ENCODE measurements around the gene SDF4.

Gene SDF4

DNA sequence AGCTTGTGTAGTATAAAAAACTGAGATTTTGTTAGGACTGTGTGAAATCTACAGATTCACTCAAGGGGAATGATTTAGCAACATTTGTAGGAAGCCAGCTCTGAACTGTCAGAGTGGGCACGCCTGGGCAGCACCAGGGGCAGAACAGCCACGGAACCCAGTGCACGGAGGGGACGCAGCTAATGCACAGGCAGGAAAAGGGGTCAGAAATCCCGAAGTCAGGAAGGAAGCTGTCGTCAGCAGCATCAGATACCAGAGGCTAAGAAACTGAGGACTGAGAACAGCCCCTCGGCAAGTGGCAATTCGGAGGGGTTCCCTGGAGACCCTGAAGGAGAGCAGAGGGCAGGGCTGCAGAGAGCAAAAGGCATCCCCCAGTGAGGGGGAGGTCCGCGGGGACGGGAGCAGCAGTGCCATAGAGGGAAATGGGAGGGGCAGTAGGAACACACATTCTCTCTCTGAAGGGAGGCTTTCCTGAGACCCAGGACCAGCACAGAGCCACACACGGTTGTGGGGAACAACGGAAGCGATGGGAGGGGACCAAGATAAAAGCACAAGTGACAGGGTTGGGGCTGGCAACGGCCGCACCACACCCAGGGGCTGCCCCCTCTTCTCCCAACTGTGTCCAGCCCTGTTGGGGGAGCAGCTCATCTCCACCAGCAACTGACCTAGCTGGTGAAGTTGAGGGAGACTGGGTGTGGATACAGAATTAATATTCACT, 29.2 kb upstream of the SDF4 start:
- POLR2A ChIA-PET = interaction anchor here (0.9 to 1.1 kb wide), 2 partner anchors 10 to 12 kb away, joined by 3 read pairs; partner anchors contain the start of gene UBE2J2

DNA sequence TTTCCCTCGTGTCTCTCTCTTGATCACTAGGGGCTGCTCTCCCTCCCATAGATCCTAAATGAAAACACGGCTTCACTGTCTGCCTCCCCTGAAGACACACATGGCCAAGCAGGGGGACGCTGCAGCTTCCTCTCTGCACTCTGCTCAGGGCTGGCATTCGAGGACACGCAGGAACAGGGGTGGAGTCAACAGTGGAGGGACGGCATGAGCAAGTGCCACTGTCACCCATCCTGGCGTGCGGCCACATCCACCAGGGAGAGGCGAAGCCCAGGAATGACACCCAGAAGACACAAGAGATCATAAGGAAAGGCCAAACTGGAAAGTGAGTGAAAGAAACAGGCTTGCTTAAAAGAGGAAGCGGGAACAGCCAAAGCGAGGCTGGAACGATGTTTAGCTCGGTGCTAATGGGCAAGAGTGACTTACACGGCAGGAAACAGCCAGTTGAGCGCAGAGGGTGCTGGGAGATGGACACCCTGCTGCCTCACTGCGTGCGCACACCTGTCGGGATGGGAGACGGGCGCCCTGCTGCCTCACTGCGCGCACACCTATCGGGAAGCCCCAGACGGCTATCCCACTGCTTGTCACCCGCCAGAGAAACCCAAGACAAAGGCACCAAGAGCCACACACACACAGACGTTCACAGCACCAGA, 28.3 kb upstream of the SDF4 start:
- CTCF ChIA-PET = no interaction called here
- TF ChIP-seq BHLHE40 (IDR thresholded peaks at IDR 0.05; ENCODE audit: borderline replicate concordance) (no peak), FOXA1 (IDR thresholded peaks at IDR 0.05) (no peak), ARNT (IDR thresholded peaks at IDR 0.05) (no peak), ELF4 (IDR thresholded peaks at IDR 0.05) (no peak), FOXM1 (IDR thresholded peaks at IDR 0.05; ENCODE audit: borderline replicate concordance) (no peak), HDGF (IDR thresholded peaks at IDR 0.05; ENCODE audit: borderline replicate concordance) (no peak), FOXK2 (IDR thresholded peaks at IDR 0.05) (no peak), L3MBTL2 (conservative IDR thresholded peaks at IDR 0.05) (no peak), NFRKB (IDR thresholded peaks at IDR 0.05) (no peak), SUZ12 (IDR thresholded peaks at IDR 0.05) (no peak)
- POLR2A ChIA-PET = interaction anchor here (0.9 kb wide), 1 partner anchor 13 kb away, joined by 3 read pairs; the partner anchor contains the start of gene UBE2J2
- no peak for DNase-seq (ENCODE audit: extremely low spot score)

More for the DNA sequence above, 29.2 kb upstream of the SDF4 start:
- no peak for DNase-seq (ENCODE audit: extremely low spot score)
- CTCF ChIA-PET = no interaction called here
- TF ChIP-seq CTBP1 (IDR thresholded peaks at IDR 0.05; ENCODE audit: borderline replicate concordance) (no peak), ELF4 (IDR thresholded peaks at IDR 0.05) (no peak), FOXK2 (IDR thresholded peaks at IDR 0.05) (no peak), SP1 (IDR thresholded peaks at IDR 0.05) (no peak), ZNF384 (IDR thresholded peaks at IDR 0.05) (no peak), SUZ12 (IDR thresholded peaks at IDR 0.05) (no peak), HDGF (IDR thresholded peaks at IDR 0.05; ENCODE audit: borderline replicate concordance) (no peak), FOXM1 (IDR thresholded peaks at IDR 0.05; ENCODE audit: borderline replicate concordance) (no peak), BHLHE40 (IDR thresholded peaks at IDR 0.05; ENCODE audit: borderline replicate concordance) (no peak), ARNT (IDR thresholded peaks at IDR 0.05) (no peak), TARDBP (IDR thresholded peaks at IDR 0.05) (no peak), L3MBTL2 (conservative IDR thresholded peaks at IDR 0.05) (no peak), NFRKB (IDR thresholded peaks at IDR 0.05) (no peak)
- TF ChIP-seq, protein P1, sequence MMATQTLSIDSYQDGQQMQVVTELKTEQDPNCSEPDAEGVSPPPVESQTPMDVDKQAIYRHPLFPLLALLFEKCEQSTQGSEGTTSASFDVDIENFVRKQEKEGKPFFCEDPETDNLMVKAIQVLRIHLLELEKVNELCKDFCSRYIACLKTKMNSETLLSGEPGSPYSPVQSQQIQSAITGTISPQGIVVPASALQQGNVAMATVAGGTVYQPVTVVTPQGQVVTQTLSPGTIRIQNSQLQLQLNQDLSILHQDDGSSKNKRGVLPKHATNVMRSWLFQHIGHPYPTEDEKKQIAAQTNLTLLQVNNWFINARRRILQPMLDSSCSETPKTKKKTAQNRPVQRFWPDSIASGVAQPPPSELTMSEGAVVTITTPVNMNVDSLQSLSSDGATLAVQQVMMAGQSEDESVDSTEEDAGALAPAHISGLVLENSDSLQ (IDR thresholded peaks at IDR 0.05) = no peak

DNA sequence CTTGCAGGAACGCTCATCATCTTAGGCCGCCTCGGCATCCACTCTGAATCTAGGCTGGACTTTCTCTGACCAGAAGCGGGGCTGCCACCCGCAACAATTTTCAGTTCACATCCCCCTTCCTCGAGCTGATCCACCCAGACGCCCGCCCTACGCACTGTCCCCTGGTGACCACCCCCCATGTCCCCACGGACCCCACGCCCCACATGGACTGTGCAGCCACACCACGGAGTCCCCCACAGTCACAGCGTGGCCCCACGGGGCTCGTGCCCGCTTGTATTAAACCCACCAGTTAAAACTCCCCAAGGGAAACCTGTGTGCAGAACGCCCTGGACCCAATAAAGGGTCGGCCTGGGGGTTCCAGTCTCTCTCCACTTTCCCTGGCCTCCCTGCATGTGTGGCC, 27.7 kb upstream of the SDF4 start:
- ChIA-PET POLR2A (no interaction called here), CTCF (no interaction called here)
- DNase-seq (ENCODE audit: extremely low spot score) = no peak
- TF ChIP-seq FOXK2 (IDR thresholded peaks at IDR 0.05) (no peak), BHLHE40 (IDR thresholded peaks at IDR 0.05; ENCODE audit: borderline replicate concordance) (no peak), CTBP1 (IDR thresholded peaks at IDR 0.05; ENCODE audit: borderline replicate concordance) (no peak), NFRKB (IDR thresholded peaks at IDR 0.05) (no peak), ARNT (IDR thresholded peaks at IDR 0.05) (no peak), LEF1 (IDR thresholded peaks at IDR 0.05; ENCODE audit: borderline replicate concordance) (no peak), ZNF384 (IDR thresholded peaks at IDR 0.05) (no peak)

DNA sequence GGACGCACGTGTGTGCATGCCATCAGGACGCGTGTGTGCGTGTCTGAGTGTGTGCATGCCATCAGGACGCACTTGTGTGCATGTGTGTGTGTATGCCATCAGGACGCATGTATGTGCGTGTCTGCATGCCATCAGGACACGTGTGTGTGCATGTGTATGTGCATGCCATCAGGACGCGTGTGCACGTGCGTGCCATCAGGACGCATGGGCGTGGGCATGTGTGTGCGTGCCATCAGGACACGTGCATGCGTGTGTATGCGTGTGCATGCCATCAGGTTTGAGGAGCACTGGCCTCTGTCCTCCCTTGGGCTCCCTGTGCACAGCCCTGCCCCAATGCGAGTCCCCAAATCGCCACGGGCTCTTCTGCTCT, 27.3 kb upstream of the SDF4 start:
- POLR2A ChIA-PET = no interaction called here
- no peak for DNase-seq (ENCODE audit: extremely low spot score)
- CTCF ChIA-PET = no interaction called here
- TF ChIP-seq TARDBP (IDR thresholded peaks at IDR 0.05) = no peak
- TF ChIP-seq, protein P1 (IDR thresholded peaks at IDR 0.05) = no peak
- no peak for TF ChIP-seq BHLHE40 (IDR thresholded peaks at IDR 0.05; ENCODE audit: borderline replicate concordance)
- no peak for TF ChIP-seq NFRKB (IDR thresholded peaks at IDR 0.05)
- no peak for TF ChIP-seq SP1 (IDR thresholded peaks at IDR 0.05)
- TF ChIP-seq SUZ12 (IDR thresholded peaks at IDR 0.05) = no peak
- TF ChIP-seq ZNF384 (IDR thresholded peaks at IDR 0.05) = no peak

DNA sequence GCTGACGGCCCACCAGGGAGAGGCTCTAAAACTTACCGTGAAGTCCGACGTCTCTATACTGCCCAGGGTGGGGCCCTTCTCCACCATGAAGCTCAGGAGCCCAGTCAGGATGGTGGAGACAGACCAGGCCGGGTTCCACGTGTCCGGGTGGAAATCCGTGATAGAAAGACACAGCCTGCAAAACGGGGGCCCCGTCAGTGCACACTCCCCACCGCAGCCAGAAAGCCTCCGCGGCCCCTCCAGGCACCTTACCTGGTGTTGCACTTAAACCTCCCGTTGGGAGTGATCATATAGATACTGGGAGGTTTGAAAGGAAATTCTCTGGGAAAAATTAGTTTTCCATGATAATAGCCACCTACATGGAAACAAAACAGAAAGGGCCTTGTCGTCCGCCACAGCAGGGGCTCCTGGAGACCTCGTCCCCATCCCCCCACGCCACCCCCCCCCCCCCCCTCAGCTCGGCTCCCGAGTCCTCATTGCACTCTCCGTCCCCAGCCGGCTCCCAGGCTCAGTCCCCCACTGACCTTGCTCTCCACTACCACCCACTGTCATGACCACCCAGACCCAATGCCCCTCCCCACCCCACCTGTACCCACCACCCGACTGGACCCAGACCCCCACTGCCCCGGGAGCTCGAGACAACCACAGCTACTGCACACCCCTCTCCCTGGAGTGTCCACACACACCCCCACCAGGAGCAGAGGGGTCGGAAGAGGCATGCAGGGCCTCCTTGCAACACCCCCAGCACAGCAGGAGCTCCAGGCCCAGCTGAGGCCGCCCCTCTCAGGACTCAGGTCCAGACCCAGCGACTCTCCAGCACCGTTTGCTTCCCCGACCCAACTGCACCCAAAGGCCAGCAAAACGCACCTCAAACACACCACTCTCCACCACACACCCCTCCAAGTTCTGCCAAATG, 25.4 kb upstream of the SDF4 start:
- TF ChIP-seq ELF4 (IDR thresholded peaks at IDR 0.05) (no peak), SUZ12 (IDR thresholded peaks at IDR 0.05) (no peak), ZNF384 (IDR thresholded peaks at IDR 0.05) (no peak), FOXM1 (IDR thresholded peaks at IDR 0.05; ENCODE audit: borderline replicate concordance) (no peak), L3MBTL2 (conservative IDR thresholded peaks at IDR 0.05) (no peak), BHLHE40 (IDR thresholded peaks at IDR 0.05; ENCODE audit: borderline replicate concordance) (no peak), ARNT (IDR thresholded peaks at IDR 0.05) (no peak), FOXK2 (IDR thresholded peaks at IDR 0.05) (no peak), TARDBP (IDR thresholded peaks at IDR 0.05) (no peak)
- CTCF ChIA-PET = interaction anchor here (1.0 kb wide), 1 partner anchor 273 kb away, joined by 3 read pairs; no protein-coding TSS in a partner anchor
- POLR2A ChIA-PET = no interaction called here
- no peak for DNase-seq (ENCODE audit: extremely low spot score)

DNA sequence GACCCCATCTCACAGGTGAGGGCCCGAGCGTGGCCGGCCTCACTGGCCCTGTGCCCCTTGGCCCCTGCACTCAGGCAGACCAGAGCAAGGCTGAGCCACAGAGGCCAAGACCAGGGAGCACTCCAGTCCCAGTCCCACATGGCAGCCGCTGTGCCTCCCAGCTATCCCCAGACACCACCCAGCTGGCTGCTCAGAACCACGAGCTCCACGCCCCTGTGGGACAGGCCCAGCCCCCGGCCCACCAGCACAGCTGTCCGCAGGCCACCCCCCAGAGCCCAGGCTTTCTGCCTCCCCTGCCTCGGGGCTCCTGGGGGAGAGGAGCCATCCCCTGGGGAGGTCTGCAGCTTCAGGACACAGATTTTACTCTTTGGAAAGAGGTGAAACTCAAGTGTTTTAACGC, 23.8 kb upstream of the SDF4 start:
- POLR2A ChIA-PET = interaction anchor here (1.1 kb wide), 1 partner anchor 23 kb away, joined by 3 read pairs; the partner anchor contains the start of gene B3GALT6
- CTCF ChIA-PET = no interaction called here
- no peak for DNase-seq (ENCODE audit: extremely low spot score)
- TF ChIP-seq SP1 (IDR thresholded peaks at IDR 0.05) (no peak), LEF1 (IDR thresholded peaks at IDR 0.05; ENCODE audit: borderline replicate concordance) (no peak), TARDBP (IDR thresholded peaks at IDR 0.05) (no peak), SUZ12 (IDR thresholded peaks at IDR 0.05) (no peak), NFRKB (IDR thresholded peaks at IDR 0.05) (no peak), ARNT (IDR thresholded peaks at IDR 0.05) (no peak), L3MBTL2 (conservative IDR thresholded peaks at IDR 0.05) (no peak), CTBP1 (IDR thresholded peaks at IDR 0.05; ENCODE audit: borderline replicate concordance) (no peak), FOXK2 (IDR thresholded peaks at IDR 0.05) (no peak)
